Suppressor macrophage treated with lipopolysaccharide for 1 hour (primary cell): ENCODE results near the gene BORCS6.
"Not testable (repeated sequence)": the region's sequence is repeated elsewhere in the genome, so short reads cannot be mapped to it uniquely, and the experiment has no call there.

Source experiments
- DNase-seq, 3 donors: peaks; one replicate each; pipeline ENCODE4 v3.0.0-alpha.2; 2020 to 2022

The BORCS6 gene

GRCh38 chr17:8189711-8190477, at the start of gene BORCS6:
Gene BORCS6 (minus strand): TSS chr17:8190180. CDS start chr17:8190140, 40 bp downstream.
- DNase-seq, result peak; percentile 97 to 98 (median 97)

DNA sequence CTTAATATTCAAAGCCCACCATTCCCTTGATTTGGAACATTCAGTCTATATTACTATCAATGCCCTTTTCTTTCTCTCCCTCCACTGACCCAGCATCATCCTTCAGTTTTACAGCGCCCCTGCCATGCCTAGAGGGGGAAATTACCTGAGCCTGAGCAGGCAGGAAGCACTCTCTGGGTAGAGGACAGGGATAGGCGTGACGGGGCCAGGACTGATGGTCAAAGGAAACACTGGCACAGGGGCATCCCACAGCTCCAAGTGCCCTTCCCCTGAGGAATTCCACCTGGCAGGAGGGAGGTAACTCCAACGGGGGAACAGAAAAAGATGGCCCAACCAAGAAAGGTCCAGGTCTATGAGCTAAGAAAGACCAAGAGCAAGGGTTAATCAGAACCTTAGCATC, 47.9 kb upstream of the BORCS6 start:
- DNase-seq, result no peak

DNA sequence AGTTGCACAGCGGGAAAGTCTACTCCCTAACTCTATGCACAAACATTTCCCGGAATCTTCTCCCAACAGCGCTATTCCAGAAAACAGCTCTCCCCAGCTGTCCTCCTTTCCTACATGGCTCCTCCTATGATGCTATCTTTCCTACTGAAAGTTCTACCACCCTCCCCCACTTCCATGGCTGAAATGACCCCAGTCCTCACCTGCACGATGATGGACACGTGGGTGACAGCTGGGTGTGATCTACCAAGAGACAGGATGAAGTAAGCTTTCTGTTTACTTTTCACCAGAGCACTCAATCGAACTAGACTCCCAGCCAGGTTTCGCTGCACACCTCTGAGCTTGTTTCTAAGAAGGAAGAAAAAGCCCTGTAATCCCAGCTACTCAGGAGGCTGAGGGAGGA, 47.2 kb upstream of the BORCS6 start:
- DNase-seq, result no peak

DNA sequence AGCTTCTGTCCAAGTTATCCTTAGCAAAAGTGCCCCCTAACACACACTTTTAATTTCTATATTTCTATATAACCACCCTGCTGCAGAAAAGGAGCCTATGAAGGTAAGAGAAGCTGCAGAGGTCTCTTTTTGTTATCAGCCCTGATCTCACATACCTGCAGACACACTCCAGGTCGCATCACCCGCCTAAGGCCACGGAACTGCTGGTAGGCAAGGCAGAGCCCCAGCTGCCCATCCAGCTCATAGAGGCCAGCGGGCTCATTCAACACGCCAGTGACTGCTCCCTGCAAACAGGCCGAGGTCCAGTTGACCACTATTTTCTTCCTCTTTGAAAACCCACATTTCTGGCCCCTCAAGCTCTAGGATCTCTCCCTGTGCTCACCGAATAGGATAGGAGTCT, 45.7 kb upstream of the BORCS6 start:
- no peak for DNase-seq

GRCh38 chr17:8234361-8235270, 44.6 kb upstream of the BORCS6 start:
- no peak for DNase-seq

DNA sequence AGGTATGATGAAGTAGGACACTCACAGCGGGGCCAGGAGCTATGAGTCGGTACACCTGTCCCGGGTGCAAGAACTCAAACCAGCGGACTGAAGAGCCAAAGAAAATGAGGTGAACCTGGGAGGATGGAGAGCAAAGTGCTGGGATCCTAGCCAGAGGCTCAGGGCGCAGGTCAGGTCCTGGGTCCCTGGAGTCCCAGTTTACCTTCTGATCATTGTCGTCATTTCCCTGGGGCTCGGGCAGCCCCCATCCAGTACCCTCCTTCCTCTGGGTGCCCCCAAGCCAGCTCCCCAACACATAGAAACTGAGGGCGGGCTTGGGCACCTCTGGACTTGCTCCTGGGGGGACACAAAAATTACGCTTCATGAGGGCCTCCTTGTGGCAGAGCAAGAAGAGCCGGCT, 41.7 kb upstream of the BORCS6 start:
- DNase-seq, result no peak

DNA sequence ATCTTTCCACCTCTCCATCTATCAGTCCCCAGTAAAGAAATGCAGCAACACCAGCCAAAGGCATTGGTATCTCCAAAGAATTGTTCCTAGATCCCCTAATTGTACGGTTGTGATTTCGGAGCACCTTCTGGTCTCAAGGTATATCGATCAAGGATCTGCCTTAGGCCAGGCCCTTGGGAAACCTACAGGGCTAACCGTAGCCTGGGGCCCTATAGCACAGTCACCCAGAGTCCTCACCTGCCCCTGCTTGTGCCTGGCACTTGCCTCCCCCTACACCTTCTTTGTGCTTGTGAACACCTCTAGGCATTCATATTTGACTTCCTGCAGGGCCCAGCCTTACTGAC, 37.2 kb upstream of the BORCS6 start:
- DNase-seq, result no peak

DNA sequence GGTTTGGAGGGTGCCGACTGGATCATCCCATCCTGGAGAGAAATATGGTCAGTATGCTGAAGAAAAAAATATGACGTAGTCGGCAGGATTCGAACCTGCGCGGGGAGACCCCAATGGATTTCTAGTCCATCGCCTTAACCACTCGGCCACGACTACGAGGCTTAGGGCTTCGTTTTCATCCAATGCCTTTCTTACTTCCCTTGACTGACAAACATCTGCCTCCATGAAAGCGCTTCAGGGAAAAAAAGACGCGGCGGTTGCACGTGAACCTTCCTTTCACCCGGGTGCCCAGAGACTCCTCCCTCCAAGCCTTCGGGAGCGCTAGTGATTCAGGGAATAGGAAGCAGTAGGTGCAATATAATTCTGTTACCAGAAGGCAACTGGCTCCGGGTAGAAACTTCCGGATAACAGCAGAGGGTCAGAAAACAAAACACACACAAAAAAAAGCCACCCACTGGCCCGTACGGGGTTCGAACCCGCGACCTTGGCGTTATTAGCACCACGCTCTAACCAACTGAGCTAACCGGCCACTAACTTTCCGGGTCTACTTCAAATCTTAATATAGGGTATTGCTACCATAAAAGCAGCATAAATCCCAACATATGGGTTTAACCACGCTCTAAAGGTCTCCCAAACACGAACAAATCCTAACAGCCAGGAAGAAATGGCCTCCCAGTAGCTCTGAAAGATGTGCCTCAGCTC, 36.7 kb upstream of the BORCS6 start:
- peak; percentile 81 to 91 (median 83) for DNase-seq

DNA sequence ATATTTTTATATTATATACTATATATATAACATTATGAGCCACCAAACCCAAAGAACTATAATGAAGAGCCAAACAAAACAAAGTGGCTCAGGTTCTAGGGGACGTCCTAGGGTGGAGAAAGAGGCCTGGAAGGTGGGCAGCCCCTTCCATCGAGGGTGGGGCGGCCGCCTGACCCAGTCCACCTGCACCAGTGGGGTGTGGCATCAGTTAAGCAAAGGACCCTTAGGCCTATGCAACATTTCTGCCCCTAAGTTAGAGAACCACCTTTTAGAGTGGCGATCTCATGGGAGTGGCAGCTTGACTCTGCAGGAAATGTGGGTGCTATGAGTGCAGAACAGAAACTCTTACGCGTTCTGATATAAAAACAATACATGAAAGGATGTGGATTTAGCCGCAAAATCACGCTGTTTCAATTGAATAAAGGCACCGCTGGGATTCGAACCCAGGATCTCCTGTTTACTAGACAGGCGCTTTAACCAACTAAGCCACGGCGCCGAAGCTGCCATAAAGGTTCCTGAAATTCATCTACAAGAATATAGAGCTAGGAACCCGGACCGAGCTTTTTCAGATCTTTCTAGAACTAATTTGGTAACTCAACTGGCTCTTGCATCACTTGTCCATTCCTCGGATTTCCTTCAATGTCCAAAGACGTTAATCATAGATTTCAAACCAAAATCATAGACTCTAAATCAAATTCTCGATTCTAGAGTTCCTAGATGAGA, 36.0 kb upstream of the BORCS6 start:
- DNase-seq, result peak; percentile 72 to 82 (median 72)

GRCh38 chr17:8224891-8225812, 35.2 kb upstream of the BORCS6 start:
- DNase-seq, result no peak

DNA sequence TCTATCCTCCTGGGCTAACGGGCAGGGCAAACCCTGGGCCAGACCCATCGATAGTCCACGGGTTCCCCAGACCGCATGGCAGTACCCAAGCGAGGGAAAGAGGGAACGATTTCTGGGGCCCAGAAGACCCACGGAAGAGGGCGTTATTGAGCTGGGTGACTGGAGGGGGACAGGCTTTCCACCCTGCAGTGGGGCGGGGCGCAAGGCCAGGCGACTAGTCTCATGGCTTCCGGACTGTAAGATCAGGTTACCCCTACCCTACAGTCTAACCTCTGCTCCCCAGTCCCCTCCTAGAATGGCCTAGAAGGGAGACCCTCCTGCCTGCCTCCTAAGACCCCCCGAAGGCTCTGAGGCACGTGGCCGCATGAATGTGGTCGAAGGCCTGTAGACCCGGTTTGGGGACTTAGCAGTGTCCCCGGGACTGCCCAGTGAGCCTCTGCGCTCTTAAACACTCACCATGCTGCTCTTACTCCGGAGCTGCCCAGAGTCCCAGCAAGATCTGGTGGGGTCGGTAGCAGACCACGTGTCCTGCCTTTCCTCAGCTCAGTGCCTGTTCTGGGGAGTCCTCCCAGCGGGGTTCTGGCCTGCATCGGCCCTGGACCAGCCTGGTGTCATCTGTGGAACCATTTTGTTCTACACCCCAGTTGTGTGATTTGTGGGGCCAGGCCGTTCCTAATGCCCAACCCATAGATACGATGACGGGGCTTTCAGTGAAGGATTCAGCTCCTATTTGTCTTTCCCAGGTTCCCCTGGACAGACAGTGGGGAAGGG, 33.6 kb upstream of the BORCS6 start:
- DNase-seq, result peak; percentile 53 to 73 (median 59)

DNA sequence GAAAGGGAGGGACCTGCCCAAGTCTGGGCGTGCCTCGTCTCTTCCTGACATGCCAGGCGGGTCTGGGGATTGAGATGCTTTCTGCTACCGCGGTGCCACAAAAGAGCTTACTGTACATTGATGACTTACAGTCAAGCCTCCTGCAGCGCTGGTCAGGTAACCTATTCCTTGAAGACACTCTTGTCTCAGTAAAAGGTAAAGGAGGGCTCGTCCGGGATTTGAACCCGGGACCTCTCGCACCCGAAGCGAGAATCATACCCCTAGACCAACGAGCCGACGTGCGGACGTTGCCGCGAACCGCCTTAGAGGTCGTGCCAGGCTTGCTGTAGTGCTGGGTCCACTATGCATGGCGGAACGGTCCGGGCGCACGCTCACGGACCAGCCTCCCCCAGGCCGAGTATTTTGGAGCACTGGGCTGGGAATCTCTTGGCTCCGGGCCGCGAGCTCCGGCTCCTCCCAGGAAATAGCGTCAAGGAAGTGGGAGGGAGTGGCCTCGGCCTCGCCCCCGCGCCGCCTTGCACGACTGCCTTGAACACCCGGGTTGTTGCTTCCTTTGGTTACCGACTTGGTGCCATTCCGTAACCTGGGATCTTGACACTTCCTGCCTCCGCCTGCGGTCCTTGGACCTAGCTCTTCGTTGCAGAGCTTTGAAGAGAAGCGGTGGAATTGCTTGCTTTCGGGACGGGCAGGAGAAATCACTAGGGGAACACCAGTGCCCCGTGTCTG, 32.8 kb upstream of the BORCS6 start:
- DNase-seq, result peak; percentile 94 to 95 (median 95)

DNA sequence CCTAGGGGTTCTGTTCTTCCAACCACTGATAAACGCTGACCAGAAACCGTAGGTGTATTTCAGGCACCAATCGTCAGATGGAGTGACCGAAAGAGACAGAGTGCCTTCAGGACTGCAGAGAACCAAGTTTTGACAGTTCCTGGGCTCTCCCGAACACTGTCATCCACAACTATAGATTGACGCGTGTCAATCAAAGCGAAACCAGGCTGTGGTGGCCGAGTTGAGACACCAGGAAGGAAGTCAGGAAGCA, 32.3 kb upstream of the BORCS6 start:
- peak in 1 of 3 donors; percentile 83 for DNase-seq

DNA sequence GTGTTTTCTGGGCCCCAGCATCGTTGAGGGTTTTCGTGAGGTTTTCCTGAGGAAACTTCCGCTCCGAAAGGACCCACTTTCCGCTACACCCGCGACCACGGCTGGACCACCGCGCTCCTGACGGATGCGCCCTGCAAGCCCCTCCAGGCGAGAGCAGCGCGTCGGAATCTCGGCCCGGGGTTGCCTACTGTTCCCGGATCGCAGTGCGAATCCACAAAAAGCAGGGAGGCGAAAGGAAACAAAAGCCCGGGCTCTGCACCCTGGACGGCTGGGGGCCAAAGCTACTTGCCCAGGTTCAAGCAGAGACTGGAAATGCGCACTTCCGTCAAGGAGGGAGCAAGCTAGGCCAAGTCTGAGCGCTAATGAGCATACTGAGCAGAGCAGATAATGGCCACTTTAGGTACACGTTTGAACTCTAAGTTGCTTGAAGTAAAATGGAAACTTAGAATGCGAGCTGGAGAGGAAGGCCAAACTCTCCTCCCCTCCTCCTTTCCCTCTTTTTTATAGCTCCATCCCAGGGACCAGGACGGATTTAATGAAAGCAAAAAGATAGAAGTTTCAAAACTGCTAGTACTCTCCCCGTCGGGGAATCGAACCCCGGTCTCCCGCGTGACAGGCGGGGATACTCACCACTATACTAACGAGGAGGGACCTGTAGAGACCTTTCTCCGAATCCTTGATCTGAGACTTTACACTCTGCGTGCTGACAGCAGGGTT, 31.8 kb upstream of the BORCS6 start:
- DNase-seq, result peak; percentile 87 to 88 (median 88)

DNA sequence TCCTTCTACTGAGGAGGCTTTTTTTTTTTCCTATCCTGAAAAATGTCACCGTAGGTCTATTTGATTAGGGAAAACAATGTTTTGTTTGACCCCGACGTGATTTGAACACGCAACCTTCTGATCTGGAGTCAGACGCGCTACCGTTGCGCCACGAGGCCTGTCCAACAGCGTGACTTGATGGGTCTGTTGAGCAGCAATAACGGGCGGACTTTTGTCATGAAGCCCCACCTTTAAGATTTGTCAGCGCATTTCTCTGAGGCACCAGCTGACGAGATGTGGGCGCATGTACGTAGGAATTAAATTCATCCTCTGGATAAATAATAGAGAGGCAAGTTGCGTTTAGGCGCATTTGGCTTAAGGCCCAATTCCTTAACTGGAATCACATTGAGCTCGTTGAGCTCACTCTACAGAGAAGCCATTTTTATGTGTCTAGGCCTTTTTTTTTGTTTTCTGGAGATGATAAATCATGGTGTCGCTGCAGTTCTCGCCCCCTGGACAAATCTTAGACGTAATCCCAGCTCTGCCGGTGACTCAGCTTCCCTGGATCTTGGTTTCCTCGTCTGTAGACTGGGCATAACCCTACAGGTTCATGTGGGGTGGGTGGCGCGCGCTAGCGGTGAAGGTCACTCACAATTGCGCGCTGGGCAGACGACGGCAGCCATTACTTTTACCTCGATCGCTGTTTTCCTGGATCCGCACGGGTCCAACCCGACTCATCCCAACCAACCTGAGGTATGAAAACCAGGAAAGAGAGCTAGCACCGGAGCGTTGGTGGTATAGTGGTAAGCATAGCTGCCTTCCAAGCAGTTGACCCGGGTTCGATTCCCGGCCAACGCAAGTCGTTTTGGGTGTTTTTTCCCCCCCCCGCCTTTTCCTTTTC, 31.0 kb upstream of the BORCS6 start:
- peak; percentile 87 to 92 (median 91) for DNase-seq

DNA sequence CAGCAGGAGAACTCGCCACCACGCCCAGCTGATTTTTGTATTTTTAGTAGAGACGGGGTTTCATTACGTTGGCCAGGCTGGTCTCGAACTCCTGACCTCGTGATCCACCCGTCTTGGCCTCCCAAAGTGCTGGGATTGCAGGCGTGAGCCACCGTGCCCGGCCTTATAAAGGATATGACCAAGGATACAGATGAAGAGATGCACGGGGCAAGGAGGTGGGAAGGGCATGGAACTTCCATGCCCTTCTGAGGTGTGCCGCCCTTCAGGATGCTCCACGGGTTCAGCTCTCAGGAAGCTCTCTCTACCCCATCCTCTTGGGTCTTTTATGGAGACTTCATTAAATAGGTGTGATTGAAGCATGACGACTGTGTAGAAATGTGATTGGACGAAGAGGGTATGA, 24.0 kb upstream of the BORCS6 start:
- DNase-seq, result not testable (repeated sequence)

DNA sequence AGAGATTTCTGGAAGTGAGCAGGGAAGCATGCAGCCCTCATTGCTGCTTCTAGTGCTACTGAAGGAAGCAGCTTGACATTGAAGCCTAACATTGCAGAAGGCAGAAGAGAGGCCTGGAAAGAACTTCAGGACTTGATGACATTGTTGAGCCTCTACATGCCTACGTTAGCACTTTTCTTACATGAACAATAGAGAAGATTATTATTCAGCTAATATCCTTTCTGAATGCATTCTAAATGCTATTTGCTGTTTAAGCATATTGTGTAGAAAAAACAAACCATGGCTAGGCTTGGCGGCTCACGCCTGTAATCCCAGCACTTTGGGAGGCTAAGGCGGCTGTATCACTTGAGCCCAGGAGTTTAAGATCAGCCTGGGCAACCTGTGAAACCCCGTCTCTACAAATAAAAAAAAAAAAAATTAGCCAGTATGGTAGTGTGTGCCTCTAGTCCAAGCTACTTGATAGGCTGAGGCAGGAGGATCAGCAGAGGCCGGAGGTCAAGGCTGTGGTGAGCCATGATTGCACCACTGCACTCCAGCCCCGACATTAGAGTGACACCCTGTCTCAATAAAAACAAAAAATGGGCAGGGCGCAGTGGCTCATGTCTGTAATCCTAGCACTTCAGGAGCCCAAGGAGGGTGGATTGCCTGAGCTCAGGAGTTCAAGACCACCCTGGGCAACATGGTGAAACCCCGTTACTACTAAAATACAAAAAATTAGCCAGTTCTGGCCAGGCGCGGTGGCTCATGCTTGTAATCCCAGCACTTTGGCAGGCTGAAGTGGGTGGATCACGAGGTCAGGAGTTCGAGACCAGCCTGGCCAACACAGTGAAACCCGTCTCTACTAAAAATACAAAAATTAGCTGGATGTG, 22.6 kb upstream of the BORCS6 start:
- no peak for DNase-seq
